MM.1S (cell line): Measurements from ENCODE around the gene ARSI.

Source experiments
- CTCF ChIP-seq: fragments of 300-600 bp; sonication (generic); IDR thresholded peaks from 2 replicates; pipeline ENCODE4 v1.5.1; 2016; ENCODE audit warnings: antibody characterized with exemption, low read length, mixed read lengths
- EZH2phosphoT487 ChIP-seq: fragments of 300-600 bp; sonication (generic); IDR thresholded peaks from 2 replicates; pipeline ENCODE4 v1.6.1; 2018; ENCODE audit warnings: antibody characterized with exemption, low read length

- no peak for TF ChIP-seq CTCF
- TF ChIP-seq EZH2phosphoT487, result no peak
Measured at GRCh38 chr5:150281987-150282386, 20.7 kb downstream of the ARSI start.
